Loucy (cell line): ENCODE data around the gene PYCARD.

Experiments used
- H2AFZ ChIP-seq: fragments of 200-600 bp; sonication (generic); 2 replicates; pipeline ENCODE4 v1.6.0; 2016; ENCODE audit warnings: antibody characterized with exemption, mild to moderate bottlenecking, low read length, moderate library complexity
- H3F3A ChIP-seq: fragments of 200-600 bp; 2 replicates; pipeline ENCODE4 v1.6.0; 2016; ENCODE audit warnings: antibody characterized with exemption, low read depth, mild to moderate bottlenecking
- H3K27me3 ChIP-seq: fragments of 200-600 bp; sonication (generic); 2 replicates; pipeline ENCODE4 v1.6.1; 2014; ENCODE audit warnings: low read length, mild to moderate bottlenecking; ENCODE audit not compliant: insufficient read depth, poor library complexity, severe bottlenecking
- H3K36me3 ChIP-seq: fragments of 200-600 bp; sonication (generic); 2 replicates; pipeline ENCODE4 v1.6.1; 2016; ENCODE audit warnings: low read length; ENCODE audit not compliant: insufficient read depth
- H3K4me1 ChIP-seq: fragments of 200-600 bp; sonication (generic); 2 replicates; pipeline ENCODE4 v1.5.1; 2014; ENCODE audit warnings: low read length, mild to moderate bottlenecking; ENCODE audit not compliant: insufficient read depth, poor library complexity, severe bottlenecking
- H3K4me2 ChIP-seq: fragments of 200-600 bp; sonication (generic); 2 replicates; pipeline ENCODE4 v1.6.0; 2014; ENCODE audit warnings: antibody characterized with exemption, low read length, low read depth, mild to moderate bottlenecking; ENCODE audit not compliant: poor library complexity, severe bottlenecking
- H3K4me3 ChIP-seq: fragments of 200-600 bp; sonication (generic); 2 replicates; pipeline ENCODE4 v1.5.1; 2014; ENCODE audit warnings: low read length, mild to moderate bottlenecking, mixed read lengths; ENCODE audit not compliant: poor library complexity, severe bottlenecking
- H3K79me2 ChIP-seq: fragments of 200-600 bp; sonication (generic); 2 replicates; pipeline ENCODE4 v1.6.1; 2014; ENCODE audit warnings: low read length; ENCODE audit not compliant: insufficient read depth
- H3K9ac ChIP-seq: fragments of 200-600 bp; sonication (generic); 2 replicates; pipeline ENCODE4 v1.6.0; 2014; ENCODE audit warnings: mild to moderate bottlenecking, low read depth, low read length, moderate library complexity; ENCODE audit not compliant: poor library complexity, severe bottlenecking
- H3K9me2 ChIP-seq: fragments of 200-600 bp; sonication (generic); replicated peaks from 2 replicates; pipeline ENCODE4 v1.6.1; 2016; ENCODE audit warnings: low read depth, low read length, mixed read lengths
- H3K9me3 ChIP-seq: fragments of 200-600 bp; sonication (generic); 2 replicates; pipeline ENCODE4 v1.6.1; 2014; ENCODE audit warnings: mild to moderate bottlenecking, antibody characterized with exemption, low read length, low read depth; ENCODE audit not compliant: insufficient read depth
- H4K20me1 ChIP-seq: fragments of 200-600 bp; sonication (generic); 2 replicates; pipeline ENCODE4 v1.6.0; 2014; ENCODE audit warnings: antibody characterized with exemption, low read length, mild to moderate bottlenecking; ENCODE audit not compliant: insufficient read depth, poor library complexity, severe bottlenecking
- CTCF ChIP-seq: fragments of 200-600 bp; sonication (generic); conservative IDR thresholded peaks from 2 replicates; pipeline ENCODE4 v1.5.1; 2014; ENCODE audit warnings: mild to moderate bottlenecking, antibody characterized with exemption, low read length
- EZH2phosphoT487 ChIP-seq: fragments of 200-600 bp; IDR thresholded peaks from 2 replicates; pipeline ENCODE4 v1.6.1; 2018; ENCODE audit warnings: antibody characterized with exemption, mild to moderate bottlenecking, moderate library complexity, borderline replicate concordance

The PYCARD gene

GRCh38 chr16:31194898-31195297, 7.7 kb downstream of the PYCARD start:
- Histone ChIP-seq H2AFZ (no peak overlapping the region), H4K20me1 (peaks cover 86% of the 10 kb centered on the region)

GRCh38 chr16:31193874-31194273, 8.7 kb downstream of the PYCARD start:
- Histone ChIP-seq H3K9ac (no peak overlapping the region), H3K27me3 (no peaks in the 10 kb centered on the region), H3K4me3 (no peak overlapping the region), H3K4me2 (no peak overlapping the region), H3K9me2 (no peaks in the 10 kb centered on the region), H3F3A (peaks cover 17% of the 10 kb centered on the region), H3K79me2 (peaks cover 73% of the 10 kb centered on the region), H3K4me1 (peaks cover 3% of the 10 kb centered on the region), H4K20me1 (peaks cover 91% of the 10 kb centered on the region), H2AFZ (no peak overlapping the region), H3K9me3 (no peaks in the 10 kb centered on the region), H3K36me3 (peaks cover 83% of the 10 kb centered on the region)
- TF ChIP-seq CTCF (no peak), EZH2phosphoT487 (no peak)

More at GRCh38 chr16:31194898-31195297, 7.7 kb downstream of the PYCARD start:
- TF ChIP-seq CTCF (no peak), EZH2phosphoT487 (no peak)
- Histone ChIP-seq H3F3A (peaks cover 16% of the 10 kb centered on the region), H3K36me3 (peaks cover 81% of the 10 kb centered on the region), H3K9ac (no peak overlapping the region), H3K79me2 (peaks cover 63% of the 10 kb centered on the region), H3K4me3 (no peak overlapping the region), H3K27me3 (no peaks in the 10 kb centered on the region), H3K4me1 (no peaks in the 10 kb centered on the region), H3K9me2 (no peaks in the 10 kb centered on the region), H3K4me2 (no peak overlapping the region), H3K9me3 (no peaks in the 10 kb centered on the region)

GRCh38 chr16:31192856-31193642, 9.5 kb downstream of the PYCARD start:
- H3K9ac ChIP-seq = no peak overlapping the region
- H4K20me1 ChIP-seq = peaks cover 91% of the 10 kb centered on the region
- no peak overlapping the region for H3K4me3 ChIP-seq
- H3K4me1 ChIP-seq = peaks cover 9% of the 10 kb centered on the region
- peaks cover 17% of the 10 kb centered on the region for H3F3A ChIP-seq
- H3K27me3 ChIP-seq = no peaks in the 10 kb centered on the region
- H3K4me2 ChIP-seq = no peak overlapping the region
- no peak for TF ChIP-seq CTCF
- TF ChIP-seq EZH2phosphoT487 = no peak
- H3K79me2 ChIP-seq = peaks cover 81% of the 10 kb centered on the region
- no peak overlapping the region for H2AFZ ChIP-seq
- no peaks in the 10 kb centered on the region for H3K9me2 ChIP-seq
- H3K36me3 ChIP-seq = peaks cover 86% of the 10 kb centered on the region
- H3K9me3 ChIP-seq = no peaks in the 10 kb centered on the region
